ENCODE results near the gene HBS1L. TPM values are rescaled to one million over a fixed set of nuclear protein-coding genes. Genes with fewer than 3 reads are reported as not detected.

Gene HBS1L
- total and polyA plus RNA-seq, 7 experiments from 2014 or later, result 61.4 to 112 (median 81.0) TPM

DNA sequence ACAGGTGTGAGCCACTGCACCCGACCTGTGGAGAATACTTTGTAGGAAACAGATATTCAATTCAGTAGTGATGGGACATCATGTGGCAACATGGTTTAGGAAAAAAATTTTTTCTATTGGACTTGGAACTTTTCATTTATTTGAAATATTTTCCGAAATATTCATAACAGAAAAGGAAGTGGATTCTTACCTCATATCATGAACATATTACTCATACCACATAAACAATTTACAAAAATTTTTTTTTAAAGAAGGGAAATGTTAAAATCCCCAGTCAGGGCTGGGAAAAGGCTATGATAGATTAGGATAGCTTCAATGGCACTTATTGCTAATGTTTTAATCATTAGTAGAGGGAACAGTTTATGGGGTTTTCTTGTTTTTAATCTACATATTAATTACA is 97.9 kb downstream of the HBS1L start:
- H3K4me1 Mint-ChIP-seq, result peaks cover 0 to 9% (median 0%) of the 10 kb centered on the region in 7 donors
- ChIA-PET CTCF (interaction anchor here (0.6 to 1.7 kb wide), 2 partner anchors 16 to 81 kb away, joined by 4 to 6 read pairs; no protein-coding TSS in a partner anchor), POLR2A (no interaction called here)
- Histone ChIP-seq H3K27me3 (ENCODE audit: control insufficient read depth in 2 of 2, insufficient read depth in 2 of 2, low read length in 2 of 2) (no peaks in the 10 kb centered on the region), H3K9me3 (ENCODE audit: control insufficient read depth in 2 of 3, low read length in 3 of 3) (no peaks in the 10 kb centered on the region), H3K36me3 (ENCODE audit: control insufficient read depth in 2 of 3, insufficient read depth in 3 of 3, low read length in 3 of 3) (no peaks in the 10 kb centered on the region), H3K4me3 (ENCODE audit: low read length) (no peak overlapping the region), H3K27ac (ENCODE audit: low read depth, low read length) (no peak overlapping the region), H3K4me1 (ENCODE audit: control insufficient read depth in 2 of 2, insufficient read depth in 2 of 2, low read length in 2 of 2) (no peaks in the 10 kb centered on the region)
- no peak for DNase-seq
- peaks cover 11 to 30% (median 27%) of the 10 kb centered on the region in 5 donors for H3K36me3 Mint-ChIP-seq
- H3K27me3 Mint-ChIP-seq, result no peaks in the 10 kb centered on the region
- H3K4me3 Mint-ChIP-seq, result no peak overlapping the region
- H3K27ac Mint-ChIP-seq, result no peak overlapping the region
- no peak for ATAC-seq
- intact Hi-C loops (cut with micrococcal nuclease), result no loop called here
- peaks cover 2 to 26% (median 8%) of the 10 kb centered on the region in 11 donors for H3K9me3 Mint-ChIP-seq

DNA sequence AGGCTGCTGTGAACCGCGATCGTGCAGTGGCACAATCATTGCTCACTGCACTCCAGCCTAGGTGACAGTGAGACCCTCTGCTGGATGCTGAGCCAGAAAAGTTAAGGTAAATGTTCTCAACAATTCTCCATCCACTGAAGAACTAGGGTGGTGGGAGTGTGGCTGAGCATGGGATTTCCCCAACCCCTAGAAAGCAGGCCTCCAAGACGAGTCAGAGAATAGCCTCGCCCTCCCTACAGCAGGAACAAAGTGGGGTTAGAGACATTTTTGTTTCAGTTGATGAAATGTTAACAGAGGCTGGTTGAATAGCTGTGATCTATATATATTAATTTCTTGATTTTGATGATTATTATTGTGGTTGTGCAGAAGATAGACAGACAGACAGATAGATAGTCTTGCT is 98.6 kb downstream of the HBS1L start:
- Histone ChIP-seq H3K9me3 (ENCODE audit: control insufficient read depth in 2 of 3, low read length in 3 of 3) (no peaks in the 10 kb centered on the region), H3K27me3 (ENCODE audit: control insufficient read depth in 2 of 2, insufficient read depth in 2 of 2, low read length in 2 of 2) (no peaks in the 10 kb centered on the region), H3K4me3 (ENCODE audit: low read length) (no peak overlapping the region), H3K4me1 (ENCODE audit: control insufficient read depth in 2 of 2, insufficient read depth in 2 of 2, low read length in 2 of 2) (no peaks in the 10 kb centered on the region), H3K27ac (ENCODE audit: low read depth, low read length) (no peak overlapping the region), H3K36me3 (ENCODE audit: control insufficient read depth in 2 of 3, insufficient read depth in 3 of 3, low read length in 3 of 3) (no peaks in the 10 kb centered on the region)
- Mint-ChIP-seq H3K27ac (no peak overlapping the region), H3K36me3 (peaks cover 5 to 24% (median 21%) of the 10 kb centered on the region in 5 donors), H3K4me3 (no peak overlapping the region), H3K9me3 (peaks cover 0 to 20% (median 6%) of the 10 kb centered on the region in 11 donors), H3K4me1 (peaks cover 0 to 3% (median 0%) of the 10 kb centered on the region in 7 donors), H3K27me3 (no peaks in the 10 kb centered on the region)
- intact Hi-C loops (cut with micrococcal nuclease), result no loop called here
- DNase-seq, result no peak
- ChIA-PET CTCF (interaction anchor here (0.6 to 1.7 kb wide), 2 partner anchors 15 to 80 kb away, joined by 4 to 6 read pairs; no protein-coding TSS in a partner anchor), POLR2A (no interaction called here)
- ATAC-seq, result no peak

DNA sequence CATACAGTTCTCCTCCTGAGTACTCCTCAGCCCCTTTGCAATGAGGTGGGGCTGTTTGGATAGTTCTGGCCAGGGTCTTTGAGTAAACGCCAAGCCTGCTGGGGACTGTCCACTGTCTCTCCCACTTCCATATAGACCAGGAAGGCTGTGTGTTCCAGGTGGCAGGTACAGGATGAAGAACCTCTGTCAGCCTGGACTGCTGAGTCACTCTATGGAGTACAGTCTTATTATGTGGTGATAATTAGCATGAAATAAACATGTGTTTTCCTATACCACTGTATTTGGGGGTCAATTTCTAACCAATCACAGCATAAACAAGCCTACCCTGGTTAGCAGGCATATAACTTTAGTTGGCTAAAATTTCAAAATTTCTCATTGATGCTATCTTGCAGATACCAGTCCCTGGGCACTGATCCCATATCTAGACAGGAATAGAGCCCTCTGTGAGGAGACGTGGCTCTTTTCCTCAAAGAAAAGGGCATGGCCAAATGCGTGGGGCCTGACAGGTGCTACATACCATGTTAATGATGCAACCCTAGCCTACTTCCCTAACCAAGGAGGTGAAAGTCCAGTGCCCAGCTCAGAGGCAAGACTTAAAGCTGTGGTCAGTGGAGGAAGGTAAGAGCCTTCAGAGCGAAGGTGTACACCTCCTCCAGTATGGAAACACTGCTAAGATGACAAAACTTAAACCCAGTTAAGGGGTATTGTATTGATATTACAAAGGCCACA is 100.2 kb downstream of the HBS1L start:
- intact Hi-C loops (cut with micrococcal nuclease), result no loop called here
- H3K36me3 ChIP-seq (ENCODE audit: control insufficient read depth in 2 of 3, insufficient read depth in 3 of 3, low read length in 3 of 3), result no peaks in the 10 kb centered on the region
- Mint-ChIP-seq H3K4me1 (peaks cover 0 to 3% (median 0%) of the 10 kb centered on the region in 7 donors), H3K36me3 (peaks cover 1 to 9% (median 5%) of the 10 kb centered on the region in 5 donors), H3K9me3 (peaks cover 0 to 7% (median under 1%) of the 10 kb centered on the region in 11 donors), H3K27me3 (no peaks in the 10 kb centered on the region), H3K27ac (no peak overlapping the region), H3K4me3 (no peak overlapping the region)
- H3K4me3 ChIP-seq (ENCODE audit: low read length), result no peak overlapping the region
- H3K27me3 ChIP-seq (ENCODE audit: control insufficient read depth in 2 of 2, insufficient read depth in 2 of 2, low read length in 2 of 2), result no peaks in the 10 kb centered on the region
- DNase-seq (no peak), ATAC-seq (no peak)
- H3K4me1 ChIP-seq (ENCODE audit: control insufficient read depth in 2 of 2, insufficient read depth in 2 of 2, low read length in 2 of 2), result no peaks in the 10 kb centered on the region
- no peaks in the 10 kb centered on the region for H3K9me3 ChIP-seq (ENCODE audit: control insufficient read depth in 2 of 3, low read length in 3 of 3)
- CTCF ChIA-PET, result no interaction called here
- no peak overlapping the region for H3K27ac ChIP-seq (ENCODE audit: low read depth, low read length)
- POLR2A ChIA-PET, result no interaction called here

DNA sequence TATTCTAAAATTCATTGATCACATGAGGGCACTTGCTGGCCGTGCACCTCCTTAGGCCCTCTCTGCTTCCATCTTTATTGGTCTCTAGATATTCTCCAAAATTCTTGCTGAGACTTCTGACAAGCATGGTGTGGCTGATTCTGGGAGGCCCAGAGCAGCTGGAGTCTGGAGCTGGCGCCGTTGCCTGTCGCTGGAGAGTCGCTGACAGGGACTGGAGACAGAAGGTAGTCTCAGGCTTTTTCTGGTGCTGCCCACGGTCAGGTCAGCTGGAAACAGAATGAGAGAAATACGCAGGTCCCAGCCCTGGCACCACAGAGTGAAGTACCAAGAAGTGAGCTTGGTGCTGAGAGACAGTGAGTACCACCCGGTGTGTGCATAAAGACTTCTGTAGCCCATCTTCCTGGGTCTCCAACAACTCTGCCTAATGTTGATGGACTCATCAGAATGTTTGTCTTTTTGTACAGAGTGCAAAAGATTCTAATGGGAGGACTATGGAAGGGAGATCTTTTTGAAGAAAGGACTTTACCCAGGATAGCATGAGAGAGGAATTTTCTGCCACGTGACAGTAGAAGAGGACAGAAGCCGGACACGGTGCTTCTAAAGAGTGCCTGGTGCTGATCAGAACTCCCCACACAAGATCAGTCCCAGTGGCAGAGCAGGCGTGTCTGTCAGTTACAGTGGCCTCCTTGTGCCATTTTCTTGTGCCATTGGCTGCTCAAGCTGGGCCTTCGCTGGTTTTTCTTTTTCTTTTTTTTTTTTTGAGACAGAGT is 102.9 kb downstream of the HBS1L start:
- Mint-ChIP-seq H3K27ac (no peak overlapping the region), H3K36me3 (no peaks in the 10 kb centered on the region), H3K9me3 (peaks cover 0 to 2% (median 0%) of the 10 kb centered on the region in 11 donors), H3K4me1 (no peaks in the 10 kb centered on the region), H3K27me3 (no peaks in the 10 kb centered on the region), H3K4me3 (no peak overlapping the region)
- Histone ChIP-seq H3K4me1 (ENCODE audit: control insufficient read depth in 2 of 2, insufficient read depth in 2 of 2, low read length in 2 of 2) (no peaks in the 10 kb centered on the region), H3K36me3 (ENCODE audit: control insufficient read depth in 2 of 3, insufficient read depth in 3 of 3, low read length in 3 of 3) (no peaks in the 10 kb centered on the region), H3K9me3 (ENCODE audit: control insufficient read depth in 2 of 3, low read length in 3 of 3) (no peaks in the 10 kb centered on the region), H3K27ac (ENCODE audit: low read depth, low read length) (no peak overlapping the region), H3K27me3 (ENCODE audit: control insufficient read depth in 2 of 2, insufficient read depth in 2 of 2, low read length in 2 of 2) (no peaks in the 10 kb centered on the region), H3K4me3 (ENCODE audit: low read length) (no peak overlapping the region)
- ChIA-PET POLR2A (no interaction called here), CTCF (interaction anchor here (0.6 kb wide), 1 partner anchor 193 kb away, joined by 4 read pairs; no protein-coding TSS in a partner anchor)
- no peak for ATAC-seq
- intact Hi-C loops (cut with micrococcal nuclease), result no loop called here
- no peak for DNase-seq

DNA sequence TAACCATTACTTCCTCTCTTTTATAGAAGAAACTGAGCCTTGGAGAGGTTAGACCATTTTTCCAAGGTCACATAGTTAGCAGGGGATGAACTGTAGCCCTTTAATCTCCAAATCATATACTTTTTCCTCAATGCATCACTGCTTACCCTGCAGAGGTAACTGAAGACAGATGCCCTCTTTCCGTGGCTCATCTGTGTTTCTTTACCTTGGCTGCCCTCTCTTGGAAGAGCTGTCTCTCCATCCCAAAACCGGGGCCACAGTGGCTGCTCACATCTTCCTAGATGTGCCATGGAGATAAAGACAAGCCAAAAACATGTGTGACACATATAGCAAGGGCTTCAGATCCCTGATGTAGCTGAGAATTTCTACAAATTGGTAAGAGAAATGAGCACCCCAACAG is 104.1 kb downstream of the HBS1L start:
- intact Hi-C loops (cut with micrococcal nuclease), result no loop called here
- ATAC-seq, result no peak
- no peaks in the 10 kb centered on the region for H3K36me3 ChIP-seq (ENCODE audit: control insufficient read depth in 2 of 3, insufficient read depth in 3 of 3, low read length in 3 of 3)
- no peak overlapping the region for H3K4me3 Mint-ChIP-seq
- peaks cover 0 to 2% (median 0%) of the 10 kb centered on the region in 11 donors for H3K9me3 Mint-ChIP-seq
- no peaks in the 10 kb centered on the region for H3K27me3 ChIP-seq (ENCODE audit: control insufficient read depth in 2 of 2, insufficient read depth in 2 of 2, low read length in 2 of 2)
- no peak for DNase-seq
- H3K4me3 ChIP-seq (ENCODE audit: low read length), result no peak overlapping the region
- H3K27ac Mint-ChIP-seq, result no peak overlapping the region
- H3K36me3 Mint-ChIP-seq, result no peaks in the 10 kb centered on the region
- ChIA-PET CTCF (interaction anchor here (2.2 kb wide), 1 partner anchor 10 kb away, joined by 8 read pairs; no protein-coding TSS in a partner anchor), POLR2A (no interaction called here)
- no peaks in the 10 kb centered on the region for H3K4me1 Mint-ChIP-seq
- H3K9me3 ChIP-seq (ENCODE audit: control insufficient read depth in 2 of 3, low read length in 3 of 3), result no peaks in the 10 kb centered on the region
- no peak overlapping the region for H3K27ac ChIP-seq (ENCODE audit: low read depth, low read length)
- no peaks in the 10 kb centered on the region for H3K4me1 ChIP-seq (ENCODE audit: control insufficient read depth in 2 of 2, insufficient read depth in 2 of 2, low read length in 2 of 2)
- H3K27me3 Mint-ChIP-seq, result no peaks in the 10 kb centered on the region

DNA sequence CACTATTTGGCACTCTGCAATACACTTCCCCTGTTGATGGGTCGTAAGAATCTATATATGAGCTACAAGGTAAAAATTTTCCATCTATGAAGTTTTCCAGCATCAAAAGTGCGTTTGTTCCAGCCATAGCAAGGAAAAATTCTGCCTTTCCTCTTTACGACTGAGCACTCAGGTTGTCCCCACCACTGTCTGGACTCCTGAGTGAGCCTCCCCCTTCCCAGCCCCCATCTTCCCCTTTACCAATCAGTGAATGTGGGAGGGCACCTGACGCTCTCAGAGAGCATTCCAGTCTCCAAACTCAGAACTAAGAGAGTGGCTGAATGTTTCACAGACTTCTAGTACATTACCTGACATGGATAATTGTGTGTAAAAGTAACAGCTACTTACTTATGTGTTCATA is 104.7 kb downstream of the HBS1L start, which contains the start of gene ALDH8A1:
TSS of gene ALDH8A1 (minus strand) at position 175 of the 400 bp plus-strand sequence. CDS start at position 127, 48 bp downstream.
- no peak within 1 kb of the TSS for H3K4me3 Mint-ChIP-seq
- peaks cover 0 to 2% (median 0%) of the 10 kb centered on the region in 11 donors for H3K9me3 Mint-ChIP-seq
- ChIA-PET CTCF (interaction anchor here (2.2 kb wide), 1 partner anchor 10 kb away, joined by 8 read pairs; no protein-coding TSS in a partner anchor), POLR2A (no interaction called here)
- no peaks in the 10 kb centered on the region for H3K4me1 Mint-ChIP-seq
- H3K27ac ChIP-seq (ENCODE audit: low read depth, low read length), result no peak within 1 kb of the TSS
- DNase-seq, result no peak
- H3K36me3 ChIP-seq (ENCODE audit: control insufficient read depth in 2 of 3, insufficient read depth in 3 of 3, low read length in 3 of 3), result no peaks in the 10 kb centered on the region
- intact Hi-C loops (cut with micrococcal nuclease), result loop anchor here in 1 of 2 donors (10.0 kb wide), 1 partner anchor 1025 kb away; no protein-coding TSS in a partner anchor
- H3K27me3 ChIP-seq (ENCODE audit: control insufficient read depth in 2 of 2, insufficient read depth in 2 of 2, low read length in 2 of 2), result no peaks in the 10 kb centered on the region
- no peaks in the 10 kb centered on the region for H3K36me3 Mint-ChIP-seq
- H3K4me3 ChIP-seq (ENCODE audit: low read length), result no peak within 1 kb of the TSS
- H3K27ac Mint-ChIP-seq, result no peak within 1 kb of the TSS
- H3K27me3 Mint-ChIP-seq, result no peaks in the 10 kb centered on the region
- no peaks in the 10 kb centered on the region for H3K9me3 ChIP-seq (ENCODE audit: control insufficient read depth in 2 of 3, low read length in 3 of 3)
- no peak for ATAC-seq
- H3K4me1 ChIP-seq (ENCODE audit: control insufficient read depth in 2 of 2, insufficient read depth in 2 of 2, low read length in 2 of 2), result no peaks in the 10 kb centered on the region
